CD4-positive, alpha-beta T cell treated with Interleukin-6 for 4 hours (primary cell): ENCODE measurements around the gene TRAPPC2B.
A peak's percentile ranks its signal among the peaks of the same experiment; 100 is the strongest.
"Not testable (repeated sequence)": the region's sequence is repeated elsewhere in the genome, so short reads cannot be mapped to it uniquely, and the experiment has no call there.

Source experiments
- DNase-seq: peaks from one replicate; pipeline ENCODE4 v3.0.0-alpha.2; 2020; ENCODE audit warnings: mixed read lengths

TRAPPC2B gene

DNA sequence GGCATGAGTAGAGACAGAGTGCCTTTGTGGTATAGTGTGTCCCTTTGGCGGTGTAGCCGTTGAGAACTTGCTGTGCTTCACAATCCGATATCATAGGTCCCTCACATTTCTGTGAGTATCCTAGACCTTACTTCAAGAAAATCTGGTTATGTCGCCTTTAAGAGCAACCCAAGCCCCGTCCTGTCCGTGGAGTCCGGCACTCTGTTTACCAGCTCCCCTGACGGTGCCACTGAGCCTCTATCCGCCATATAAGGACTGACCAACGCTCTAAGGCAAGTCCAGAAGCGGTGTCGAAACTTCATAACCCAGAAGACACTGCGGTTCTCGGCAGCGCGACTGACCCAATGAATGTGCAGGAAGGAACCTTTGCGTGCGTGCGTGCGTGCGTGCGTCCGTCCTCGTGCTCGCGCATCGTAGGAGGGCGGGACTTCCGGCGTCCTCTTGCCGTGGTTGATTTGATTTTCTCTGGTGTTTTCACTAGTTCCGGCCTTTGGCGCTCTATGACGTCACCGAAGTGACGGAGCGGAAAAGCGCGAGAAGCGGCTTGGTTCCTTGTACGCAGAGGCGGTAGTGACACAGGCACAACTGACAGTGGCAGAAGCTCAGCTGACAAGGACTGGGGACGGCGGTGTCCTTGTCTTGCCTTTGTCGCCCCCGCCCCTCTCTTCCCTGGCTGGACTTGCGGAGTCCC, at the start of gene TRAPPC2B, which contains the start of gene ZNF547:
TRAPPC2B (plus strand) TSS at position 555 of the 691 bp plus-strand sequence. CDS start 1,283 bp downstream, outside the sequence.
ZNF547 (plus strand) TSS at position 555 of the 691 bp plus-strand sequence. CDS start 5,005 bp downstream, outside the sequence.
- peak; percentile 98 for DNase-seq

DNA sequence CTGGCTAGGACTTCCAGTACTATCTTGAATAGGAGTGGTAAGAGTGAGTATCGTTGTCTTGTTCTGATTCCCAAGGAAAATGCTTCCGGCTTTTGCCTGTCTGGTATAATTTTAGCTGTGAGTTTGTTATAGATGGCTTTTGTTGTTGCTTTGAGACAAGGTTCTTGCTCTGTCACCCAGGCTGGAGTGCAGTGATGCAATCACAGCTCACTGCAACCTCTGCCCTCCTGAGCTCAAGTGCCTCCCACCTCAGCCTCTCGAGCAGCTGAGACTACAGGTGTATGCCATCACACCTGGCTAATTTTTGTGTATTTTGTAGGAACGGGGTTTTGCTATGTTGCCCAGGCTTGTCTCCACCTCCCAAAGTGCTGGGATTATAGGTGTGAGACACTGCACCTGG, 49.2 kb upstream of the TRAPPC2B start:
- no peak for DNase-seq

DNA sequence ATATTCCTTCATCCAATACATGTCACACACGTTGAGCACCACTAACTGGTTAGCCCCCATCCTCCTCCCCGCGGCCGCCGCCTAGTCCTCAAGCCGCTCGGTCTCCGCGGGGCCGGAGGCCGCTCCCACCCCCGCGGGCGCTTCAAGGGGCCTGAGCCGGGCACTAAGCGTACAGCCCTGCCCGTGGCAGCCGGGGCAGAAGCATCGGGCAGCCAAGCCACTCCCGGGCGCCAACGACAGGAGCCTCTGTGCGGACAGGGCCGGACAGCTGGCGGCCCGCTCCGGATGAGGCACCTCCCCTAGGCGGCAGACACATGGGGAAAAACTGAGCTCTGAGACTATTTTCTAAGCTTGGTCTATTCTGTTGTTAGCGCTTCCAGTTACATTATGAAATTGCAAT, 45.8 kb upstream of the TRAPPC2B start:
- DNase-seq: no peak

DNA sequence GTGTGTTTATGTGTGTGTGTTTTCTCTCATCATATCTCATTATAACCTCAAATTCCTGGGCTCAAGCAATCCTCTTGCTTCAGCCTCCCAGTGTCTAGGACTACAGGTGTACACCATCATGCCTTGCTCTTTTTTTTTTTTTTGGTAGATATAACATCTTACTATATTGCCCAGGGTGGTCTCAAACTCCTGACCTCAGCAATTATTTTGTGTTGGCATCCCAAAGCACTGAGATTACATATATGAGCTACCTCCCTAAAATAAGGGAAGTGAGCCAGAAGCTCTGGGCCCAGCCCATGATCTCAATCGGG, 43.5 kb upstream of the TRAPPC2B start:
- no peak for DNase-seq

DNA sequence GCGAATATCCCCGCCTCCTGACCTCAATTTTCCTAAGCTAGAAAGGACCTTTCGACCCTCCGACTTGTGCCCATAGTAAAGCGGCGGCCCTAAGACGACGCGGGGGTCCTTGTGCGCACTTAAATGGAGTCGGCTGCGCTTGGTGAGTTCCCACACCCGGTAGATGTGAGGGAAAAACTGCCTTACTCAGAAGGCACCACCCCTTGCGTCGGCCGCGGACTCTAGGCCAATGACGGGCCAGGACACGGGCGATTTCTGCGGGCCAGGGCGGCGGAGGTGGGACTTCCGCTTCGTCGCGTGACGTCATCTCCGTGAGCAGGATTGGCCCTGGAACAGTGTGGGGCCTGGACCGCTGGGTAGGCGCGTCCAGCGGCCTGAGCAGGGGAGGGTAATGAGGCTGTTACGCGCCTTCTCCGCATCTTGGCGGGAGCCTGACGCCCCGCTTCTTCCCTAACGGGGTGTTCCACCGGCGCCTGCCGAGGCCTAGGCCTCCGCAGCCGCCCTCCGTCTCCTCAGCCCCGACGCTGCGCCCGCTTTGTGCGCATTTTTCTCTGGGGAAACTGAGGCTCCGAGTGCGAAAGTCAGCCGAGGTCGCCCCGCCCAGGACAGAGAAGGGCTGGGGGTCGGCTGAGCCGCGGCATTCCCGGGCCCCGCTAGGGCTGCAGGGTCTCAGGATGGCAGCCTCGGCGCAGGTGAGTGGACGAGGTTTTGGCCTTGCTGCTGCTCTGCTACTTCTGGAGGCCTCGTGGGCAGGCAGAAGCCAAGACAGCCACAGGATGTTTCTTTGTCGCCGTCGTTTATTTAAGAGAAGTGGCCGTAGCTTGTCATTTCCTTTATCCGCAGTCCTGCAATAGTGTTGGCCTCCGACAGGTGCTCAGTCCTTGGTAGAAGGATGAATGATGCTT, 42.9 kb upstream of the TRAPPC2B start, which contains the start of gene ZNF543:
ZNF543 (plus strand) TSS at position 293 of the 905 bp plus-strand sequence; CDS start at position 675, 382 bp downstream.
- peak; percentile 91 for DNase-seq

DNA sequence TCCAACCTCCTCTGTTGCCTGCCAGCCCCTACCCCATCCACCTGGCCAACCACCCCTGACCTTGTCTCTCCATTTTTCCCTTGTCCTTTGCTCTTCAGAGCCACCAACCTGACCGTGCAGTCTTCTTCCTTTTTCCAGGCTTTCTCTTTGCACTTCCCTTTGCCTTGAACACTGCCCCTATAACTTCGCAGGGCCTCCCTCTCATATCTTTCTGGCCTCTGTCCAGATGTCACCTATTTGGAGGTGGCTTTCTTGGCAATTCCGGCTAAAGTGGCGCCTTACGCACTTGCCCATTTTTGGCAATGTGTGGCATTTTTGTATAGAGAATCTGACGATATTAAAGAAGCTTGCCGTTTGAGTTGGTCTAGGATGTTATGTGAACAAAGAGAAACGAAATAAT, 42.2 kb upstream of the TRAPPC2B start:
- DNase-seq: no peak

DNA sequence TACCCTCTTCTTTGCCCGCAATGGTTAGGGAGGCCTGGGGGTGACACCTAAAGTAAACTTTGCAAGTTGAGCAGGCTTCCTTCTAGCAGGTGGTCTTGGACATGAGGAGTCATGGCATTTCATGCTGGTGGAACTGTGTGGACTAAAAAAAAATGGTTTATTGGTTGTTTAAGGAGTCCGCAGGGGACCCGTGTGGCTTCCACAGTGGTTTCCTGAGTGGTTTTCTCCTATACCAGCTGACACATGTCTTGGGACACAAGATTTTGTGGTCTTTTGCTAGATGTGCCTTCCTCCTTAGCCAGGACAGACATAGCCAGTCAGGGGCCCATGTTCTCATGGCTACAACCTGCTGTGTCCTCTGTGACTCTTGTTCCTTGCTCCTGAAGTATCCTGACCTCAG, 41.6 kb upstream of the TRAPPC2B start:
- DNase-seq: no peak

DNA sequence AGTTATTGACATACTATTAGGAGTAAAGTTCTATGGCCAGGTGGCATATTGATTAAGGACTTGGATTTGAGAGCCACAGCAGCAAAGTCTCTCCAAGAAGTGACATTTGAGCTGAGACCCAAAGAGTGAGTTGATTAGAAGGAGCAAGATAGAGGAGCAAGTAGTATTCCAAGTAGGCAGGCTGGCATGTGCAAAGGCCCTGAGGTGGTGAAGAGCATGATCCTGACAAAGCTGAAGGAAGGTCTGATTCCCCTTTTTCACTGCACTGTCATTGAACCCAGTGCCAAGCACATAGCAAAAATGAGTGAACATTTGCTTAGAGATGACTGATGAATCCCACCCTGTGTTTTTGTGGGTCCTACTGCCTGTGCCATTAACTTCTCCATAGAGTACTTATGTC, 38.4 kb upstream of the TRAPPC2B start:
- no peak for DNase-seq

DNA sequence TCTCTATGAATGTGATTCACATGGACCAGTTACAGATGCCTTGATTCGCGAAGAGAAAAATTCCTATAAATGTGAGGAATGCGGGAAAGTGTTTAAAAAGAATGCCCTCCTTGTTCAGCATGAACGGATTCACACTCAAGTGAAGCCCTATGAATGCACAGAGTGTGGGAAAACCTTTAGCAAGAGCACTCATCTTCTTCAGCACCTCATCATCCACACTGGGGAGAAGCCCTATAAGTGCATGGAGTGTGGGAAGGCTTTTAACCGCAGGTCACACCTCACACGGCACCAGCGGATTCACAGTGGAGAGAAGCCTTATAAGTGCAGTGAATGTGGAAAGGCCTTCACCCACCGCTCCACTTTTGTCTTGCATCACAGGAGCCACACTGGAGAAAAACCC, 35.4 kb upstream of the TRAPPC2B start:
- no peak for DNase-seq

DNA sequence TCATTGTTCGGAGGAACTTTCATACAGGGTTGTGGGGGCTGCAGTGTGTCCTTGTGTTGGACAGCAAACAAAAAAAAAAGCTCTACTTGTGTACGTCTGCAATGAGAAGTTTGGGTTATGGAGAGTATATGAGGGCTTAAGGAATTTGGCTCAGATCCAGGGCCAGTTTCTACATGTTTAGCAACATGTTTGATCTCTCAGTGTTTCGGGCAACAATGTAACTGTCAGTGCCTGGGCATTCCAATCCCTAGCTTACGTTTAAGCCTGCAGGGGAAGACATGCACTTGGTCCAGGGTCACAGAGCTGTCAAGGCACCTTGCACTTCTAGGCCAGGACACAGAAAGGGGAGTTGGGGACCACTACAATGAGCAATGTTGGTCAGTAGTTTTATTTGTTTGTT, 29.2 kb upstream of the TRAPPC2B start:
- DNase-seq: no peak

DNA sequence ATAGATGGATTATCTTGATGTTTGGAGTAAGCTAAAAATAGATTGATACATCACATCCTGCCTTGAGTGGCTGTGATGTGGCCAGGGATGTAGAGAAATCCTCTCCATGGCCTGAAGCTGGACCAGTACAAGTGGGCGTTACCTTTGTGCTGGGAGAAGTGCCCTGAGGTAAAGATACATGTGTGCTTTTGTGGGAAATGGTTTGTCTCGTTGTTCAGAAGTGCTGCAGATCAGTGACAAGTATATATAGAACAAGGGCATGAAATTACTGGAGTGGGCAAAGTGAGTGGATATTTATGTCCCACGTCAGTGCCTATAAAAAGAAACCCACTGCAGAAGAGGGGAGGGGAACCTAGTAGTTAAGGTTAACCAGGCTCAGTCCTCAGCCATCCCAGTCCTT, 24.5 kb upstream of the TRAPPC2B start:
- no peak for DNase-seq

DNA sequence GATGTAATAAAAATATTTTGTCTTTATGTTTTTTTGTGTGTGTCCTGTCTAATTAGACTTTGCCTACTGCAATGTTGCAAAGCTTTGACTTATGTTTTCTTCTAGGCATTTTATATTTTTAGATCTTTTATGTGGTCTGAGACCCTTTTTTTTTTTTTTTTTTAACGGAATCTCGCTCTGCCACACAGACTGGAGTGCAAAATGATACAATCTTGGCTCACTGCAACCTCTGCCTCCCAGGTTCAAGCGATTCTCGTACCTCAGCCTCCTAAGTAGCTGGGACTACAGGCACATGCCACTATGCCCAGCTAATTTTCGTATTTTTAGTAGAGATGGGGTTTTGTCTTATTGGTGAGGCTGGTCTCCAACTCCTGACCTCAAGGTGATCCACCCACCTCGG, 20.8 kb upstream of the TRAPPC2B start:
- no peak for DNase-seq

DNA sequence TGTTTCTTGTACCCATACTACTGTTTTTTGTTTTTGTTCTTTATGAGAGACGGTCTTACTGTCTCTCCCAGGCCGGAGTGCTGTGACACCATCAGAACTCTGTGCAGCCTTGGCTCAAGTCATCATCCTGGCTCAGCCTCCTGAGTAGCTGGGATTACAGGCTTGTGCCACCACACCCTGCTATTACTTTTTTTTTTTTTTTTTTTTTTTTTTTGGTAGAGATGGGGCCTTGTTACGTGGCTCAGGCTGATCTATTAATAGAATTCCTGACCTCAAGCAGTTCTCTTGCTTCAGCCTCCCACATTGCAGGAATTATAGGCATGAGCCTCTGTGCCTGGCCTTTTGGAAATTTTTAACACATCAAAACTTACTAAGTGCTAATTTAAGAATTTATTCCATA, 15.2 kb upstream of the TRAPPC2B start:
- DNase-seq: no peak

DNA sequence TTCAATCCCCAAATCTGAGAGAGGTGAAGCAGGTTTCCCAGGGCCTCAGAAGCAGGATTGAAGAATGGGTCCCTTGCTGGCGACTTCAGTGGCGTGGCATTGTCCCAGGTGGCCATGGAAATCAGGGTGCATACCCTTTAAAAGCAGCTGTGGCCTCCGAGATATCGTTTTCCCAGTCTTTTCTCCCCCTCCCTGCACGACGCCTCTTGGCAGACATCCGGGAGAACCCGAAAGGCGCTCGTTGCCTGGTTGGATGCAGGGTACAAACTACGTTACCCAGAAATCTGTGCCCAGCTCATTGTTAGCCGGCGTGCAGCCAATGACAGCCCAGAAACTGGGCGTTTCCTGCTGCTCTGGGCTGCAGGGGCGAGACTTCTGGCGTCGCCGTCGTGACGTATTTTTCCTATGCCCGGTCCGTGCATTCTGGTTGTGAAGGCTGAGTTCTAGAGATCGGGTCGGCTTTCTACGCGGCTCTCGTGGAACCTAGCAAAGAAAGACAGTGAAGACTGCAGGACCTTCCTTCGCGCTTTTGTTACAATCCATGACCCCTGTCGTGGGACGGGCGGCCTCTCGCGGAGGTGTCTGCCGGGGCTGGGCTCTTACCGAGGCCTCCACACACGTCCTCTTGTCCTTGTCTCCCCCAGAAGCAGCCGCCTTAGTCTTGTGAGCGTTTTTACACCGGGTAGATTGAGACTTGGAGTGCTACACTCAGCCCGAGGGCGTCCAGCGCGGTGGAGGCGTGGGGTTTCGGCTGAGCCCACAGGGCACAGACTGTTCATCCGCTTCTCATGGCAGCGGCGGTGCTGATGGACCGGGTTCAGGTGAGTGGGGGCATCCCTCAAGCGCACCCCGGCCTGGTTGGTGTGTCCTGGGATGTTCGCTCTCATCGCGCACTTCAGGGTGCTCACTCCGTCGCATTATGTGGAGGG, 12.2 kb upstream of the TRAPPC2B start, which contains the start of gene ZNF304:
ZNF304 (plus strand) TSS at position 395 of the 929 bp plus-strand sequence; CDS start at position 789, 394 bp downstream.
- DNase-seq: peak; percentile 84

DNA sequence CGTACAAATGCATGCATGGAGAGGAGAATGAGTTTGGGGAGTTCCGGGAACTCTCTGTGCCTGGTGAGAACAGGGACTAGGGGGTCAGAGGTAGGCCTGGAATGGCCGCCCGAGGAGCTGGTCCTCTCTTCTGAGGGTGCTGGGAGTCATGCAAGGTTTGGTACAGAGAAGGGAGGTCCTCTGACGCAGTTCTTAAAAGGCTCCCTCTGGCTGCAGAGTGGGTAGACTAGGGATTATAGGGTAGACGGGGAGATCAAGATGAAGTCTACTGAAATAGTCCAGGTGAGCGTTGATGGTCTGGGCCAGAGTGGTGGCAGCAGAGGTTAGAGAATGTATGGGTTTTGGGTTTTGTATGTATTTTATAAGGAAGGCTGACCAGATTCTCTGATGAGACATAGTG, 11.5 kb upstream of the TRAPPC2B start:
- no peak for DNase-seq

DNA sequence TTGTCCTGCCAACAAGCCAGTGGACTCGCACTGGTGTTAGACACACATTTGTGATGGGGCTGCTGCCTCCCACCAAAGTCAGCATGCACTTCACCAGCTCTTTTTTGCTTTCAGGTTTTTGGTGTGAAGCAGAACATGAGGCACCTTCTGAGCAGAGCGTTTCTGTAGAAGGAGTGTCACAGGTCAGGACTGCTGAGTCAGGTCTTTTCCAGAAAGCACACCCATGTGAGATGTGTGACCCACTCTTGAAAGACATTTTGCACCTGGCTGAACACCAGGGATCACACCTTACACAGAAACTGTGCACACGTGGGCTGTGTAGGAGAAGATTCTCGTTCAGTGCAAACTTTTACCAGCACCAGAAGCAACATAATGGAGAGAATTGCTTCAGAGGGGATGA, 7.4 kb upstream of the TRAPPC2B start:
- no peak for DNase-seq

DNA sequence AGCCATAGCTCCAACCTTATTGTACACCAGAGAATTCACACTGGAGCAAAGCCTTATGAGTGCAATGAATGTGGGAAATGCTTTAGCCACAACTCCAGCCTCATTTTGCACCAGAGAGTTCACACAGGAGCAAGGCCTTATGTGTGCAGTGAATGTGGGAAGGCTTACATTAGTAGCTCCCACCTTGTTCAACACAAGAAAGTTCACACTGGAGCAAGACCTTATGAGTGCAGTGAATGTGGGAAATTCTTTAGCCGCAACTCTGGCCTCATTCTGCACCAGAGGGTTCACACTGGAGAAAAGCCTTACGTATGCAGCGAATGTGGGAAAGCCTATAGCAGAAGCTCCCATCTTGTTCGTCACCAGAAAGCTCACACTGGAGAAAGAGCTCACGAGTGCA, 5.9 kb upstream of the TRAPPC2B start:
- DNase-seq: no peak

DNA sequence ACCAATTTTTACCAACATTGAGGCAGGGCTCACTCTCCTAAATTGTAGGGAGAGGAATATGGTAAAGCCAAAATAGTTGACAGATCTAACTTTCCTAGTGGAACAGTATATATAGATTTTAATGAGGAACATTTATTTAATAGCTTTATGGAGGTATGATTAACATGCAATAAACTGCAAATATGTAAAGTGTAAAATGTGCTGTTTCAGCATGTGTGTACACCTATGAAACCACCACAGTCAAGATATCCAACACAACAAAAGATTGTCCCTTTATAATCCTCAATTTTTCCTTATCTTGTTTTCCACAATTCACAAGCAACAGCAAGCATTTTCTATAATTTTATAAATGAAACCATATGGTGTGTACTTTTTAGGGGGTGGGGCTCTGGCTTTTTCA, 4.1 kb upstream of the TRAPPC2B start:
- no peak for DNase-seq

DNA sequence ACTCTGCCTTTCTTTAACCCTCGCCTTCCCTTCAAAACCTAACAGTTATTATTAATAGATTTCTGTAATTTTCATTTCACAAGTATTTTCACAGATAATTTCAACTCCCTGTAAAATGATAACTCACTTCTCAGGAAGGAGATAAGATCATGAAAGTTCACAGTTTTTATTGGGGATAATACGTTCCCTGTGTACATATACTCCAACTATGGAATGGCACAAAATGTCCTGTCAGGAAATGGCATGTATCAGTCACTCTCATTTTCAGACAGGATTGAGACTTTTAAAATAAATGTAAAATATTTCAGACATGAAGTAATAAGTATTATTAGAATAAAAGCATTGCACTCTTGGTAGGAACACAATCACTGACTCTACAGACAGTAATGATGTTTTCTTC, 932 bp upstream of the TRAPPC2B start:
- no peak for DNase-seq

DNA sequence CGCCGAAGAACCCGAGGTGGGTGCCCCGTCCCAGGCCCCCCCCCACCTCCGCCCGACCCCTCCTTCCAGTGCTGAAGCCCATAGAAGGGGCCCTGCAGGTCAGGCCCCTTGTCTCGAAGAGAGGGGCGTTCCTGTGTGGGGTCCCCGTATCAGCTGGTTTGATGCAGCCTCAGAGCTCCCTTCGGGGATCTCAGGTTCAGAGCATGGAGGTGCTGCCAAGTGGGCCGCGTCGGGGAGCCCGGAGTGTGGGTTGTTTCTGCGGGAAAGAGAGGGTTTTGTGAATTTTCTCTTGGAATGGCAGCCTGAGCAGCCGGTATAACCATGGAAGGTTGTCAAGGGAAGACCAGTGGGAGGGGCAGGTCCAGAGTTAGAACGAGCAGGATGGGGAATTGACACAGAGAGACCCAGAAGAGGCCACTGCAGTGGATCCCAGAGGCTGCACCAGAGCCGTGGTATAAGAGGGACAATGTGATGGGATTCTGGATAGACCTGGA, 384 bp downstream of the TRAPPC2B start:
- no peak for DNase-seq

DNA sequence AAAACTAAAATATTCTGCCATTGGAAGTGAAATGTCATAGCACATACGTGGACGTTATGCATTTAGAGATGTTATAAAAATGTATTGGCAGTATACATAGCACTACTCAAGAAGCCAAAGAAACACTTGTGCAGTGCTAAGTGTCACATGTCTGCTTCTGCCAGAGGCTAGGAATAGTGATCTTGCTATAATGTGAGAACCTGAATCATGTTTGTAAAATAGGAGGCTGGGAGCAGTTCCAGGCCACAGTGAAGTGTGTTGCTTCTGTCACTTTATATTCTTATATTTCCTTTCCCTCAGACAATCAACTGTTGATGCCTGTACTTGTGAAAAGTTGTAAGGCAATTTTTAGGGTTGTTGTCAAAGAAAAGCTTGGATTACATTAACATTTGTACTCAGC, 3.4 kb downstream of the TRAPPC2B start:
- no peak for DNase-seq

DNA sequence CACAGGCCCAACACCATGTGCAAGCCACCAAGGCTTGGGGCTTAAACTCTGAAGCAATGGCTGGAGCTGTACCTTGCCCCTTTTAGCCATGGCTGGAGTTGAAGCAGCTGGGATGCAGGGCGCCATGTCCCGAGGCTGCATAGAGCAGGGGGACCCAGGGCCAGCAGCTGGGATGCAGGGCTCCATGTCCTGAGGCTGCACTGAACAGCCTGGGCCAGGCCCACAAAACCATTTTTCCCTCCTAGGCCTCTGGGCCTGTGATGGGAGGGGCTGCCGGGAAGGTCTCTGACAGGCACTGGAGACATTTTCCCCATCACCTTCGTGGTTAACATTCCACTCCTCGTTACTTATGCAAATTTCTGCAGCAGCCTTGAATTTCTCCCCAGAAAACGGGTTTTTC, 10.8 kb downstream of the TRAPPC2B start:
- DNase-seq: no peak

DNA sequence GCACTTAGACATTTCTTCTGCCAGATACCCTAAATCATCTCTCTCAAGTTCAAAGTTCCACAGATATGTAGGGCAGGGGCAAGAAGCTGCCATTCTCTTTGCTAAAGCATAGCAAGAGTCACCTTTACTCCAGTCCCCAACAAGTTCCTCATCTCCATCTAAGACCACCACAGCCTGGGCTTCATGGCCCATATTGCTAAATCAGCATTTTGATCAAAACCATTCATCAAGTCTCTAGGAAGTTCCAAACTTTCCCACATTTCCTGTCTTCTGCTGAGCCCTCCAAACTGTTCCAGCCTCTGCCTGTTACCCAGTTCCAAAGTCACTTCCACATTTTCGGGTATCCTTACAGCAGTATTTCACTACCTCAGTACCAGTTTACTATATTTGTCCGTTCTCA, 11.3 kb downstream of the TRAPPC2B start:
- DNase-seq: not testable (repeated sequence)
